GM20431 (cell line): ENCODE measurements around the gene MYO7A.

Experiments used
- in situ Hi-C: fragments of 300-500 bp; cut with MseI, MboI; formaldehyde crosslinking; loops from one replicate; pipeline ENCODE4 v1.15.0; 2020; ENCODE audit warnings: low sequenced_read_pairs; ENCODE audit not compliant: unreplicated experiment

The MYO7A gene

DNA sequence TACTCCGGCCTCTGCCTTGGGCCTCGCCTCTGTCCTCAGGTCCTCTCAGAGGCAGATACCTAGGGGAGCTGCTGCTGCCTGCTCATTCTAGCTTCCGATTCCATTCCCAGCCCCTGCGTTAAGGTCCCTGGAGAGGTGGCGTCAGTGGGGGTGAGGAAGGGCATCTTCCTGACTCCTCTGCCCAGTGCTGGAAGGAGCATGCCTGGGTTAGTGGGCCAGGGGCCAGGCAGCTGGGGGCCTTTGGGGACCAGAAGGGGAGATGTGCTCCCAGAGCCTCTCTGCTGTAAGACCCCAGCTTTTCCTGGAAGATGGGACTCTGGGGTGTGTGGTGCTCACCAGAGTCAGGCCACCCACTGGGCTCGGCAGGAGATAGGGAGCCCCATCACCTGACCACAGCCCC is 3.6 kb upstream of the MYO7A start:
- in situ Hi-C loops: no loop called here

DNA sequence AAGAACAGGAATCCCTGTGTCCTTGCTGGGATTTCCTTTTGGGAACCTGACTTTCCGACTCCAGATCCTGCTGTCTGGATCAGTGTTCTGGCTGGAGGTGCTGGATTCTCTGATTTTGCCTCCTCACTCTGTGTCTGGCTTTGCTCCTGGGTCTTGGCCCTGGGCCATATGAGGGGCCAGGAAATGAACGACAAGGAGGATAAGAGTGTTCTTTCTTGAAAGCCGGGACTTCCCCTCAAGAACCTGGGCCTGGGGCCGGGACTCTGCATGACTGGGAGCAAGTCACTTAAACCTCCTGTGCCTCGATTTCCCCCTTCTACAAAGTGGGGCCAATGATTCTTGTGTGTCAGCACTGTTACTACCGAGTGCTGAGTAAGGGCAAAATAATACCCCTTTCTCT is 2.9 kb upstream of the MYO7A start:
- in situ Hi-C loops: no loop called here

DNA sequence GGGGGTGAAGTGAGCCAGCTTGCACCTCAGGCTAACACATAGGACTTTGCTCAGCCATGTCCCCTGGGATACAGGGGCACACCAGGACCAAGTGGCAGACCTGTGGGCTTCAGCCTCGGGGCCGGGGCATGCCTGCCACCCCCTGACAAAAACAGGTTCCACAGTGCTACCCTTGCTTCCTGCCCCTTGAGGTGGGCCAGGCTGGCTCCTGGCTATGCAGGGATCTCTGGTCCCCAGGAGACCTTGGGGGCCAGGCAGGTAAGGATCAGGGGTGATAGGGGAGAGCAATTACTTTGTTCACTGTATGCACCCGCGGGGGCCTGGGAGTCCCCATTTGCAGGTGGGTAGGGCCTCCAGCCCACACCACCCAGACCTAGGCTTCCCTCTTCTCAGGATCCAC is 2.4 kb upstream of the MYO7A start:
- in situ Hi-C loops: no loop called here

DNA sequence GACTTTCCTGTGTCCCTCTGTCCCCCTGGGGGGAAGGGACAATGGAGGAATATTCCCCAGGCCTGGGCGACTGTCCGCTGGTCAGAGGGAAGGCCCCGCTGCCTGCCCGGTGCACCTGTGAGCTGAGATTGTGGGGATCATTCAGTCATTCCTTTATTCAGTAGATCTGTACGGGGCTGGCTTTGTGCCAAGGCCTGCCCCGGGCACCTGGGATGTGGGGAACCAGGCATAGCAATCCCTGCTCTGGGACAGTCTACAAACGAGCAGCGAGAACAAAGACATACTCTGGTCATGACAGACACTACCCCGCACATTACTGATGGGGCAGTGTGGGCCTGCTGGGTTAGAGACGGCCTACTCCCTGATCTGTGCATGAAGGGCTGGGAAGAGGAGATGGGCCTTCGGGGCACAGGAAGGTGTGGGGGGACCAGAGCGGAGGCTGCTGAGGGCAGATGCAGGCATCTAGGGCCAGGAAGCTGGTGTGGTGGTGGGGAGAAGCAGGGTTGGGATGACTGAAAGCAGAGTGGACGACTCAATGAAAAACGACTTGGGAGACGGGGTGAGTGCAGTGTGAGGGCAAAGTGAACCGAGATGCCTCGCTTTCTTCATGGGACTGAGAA is 1.8 kb upstream of the MYO7A start:
- in situ Hi-C loops: no loop called here

DNA sequence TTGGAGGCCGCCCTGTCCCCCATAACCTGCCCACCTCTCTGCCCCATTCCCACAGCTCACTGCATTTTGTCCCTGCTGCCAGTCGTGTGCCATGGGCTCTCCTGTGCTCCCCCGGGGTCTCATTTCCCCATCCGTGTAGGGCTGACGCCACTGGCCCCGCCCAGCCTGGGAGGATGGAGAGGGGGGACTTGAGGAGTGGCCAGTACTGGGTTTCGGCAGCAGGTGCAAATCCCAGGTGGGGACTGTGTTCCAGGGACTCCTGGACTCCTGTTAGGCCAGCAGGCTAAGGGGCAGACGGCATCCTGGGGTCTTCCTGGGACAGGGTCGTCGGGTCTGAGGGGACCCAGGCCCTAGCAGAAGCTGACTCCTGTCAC is 1.2 kb upstream of the MYO7A start:
- in situ Hi-C loops: no loop called here

DNA sequence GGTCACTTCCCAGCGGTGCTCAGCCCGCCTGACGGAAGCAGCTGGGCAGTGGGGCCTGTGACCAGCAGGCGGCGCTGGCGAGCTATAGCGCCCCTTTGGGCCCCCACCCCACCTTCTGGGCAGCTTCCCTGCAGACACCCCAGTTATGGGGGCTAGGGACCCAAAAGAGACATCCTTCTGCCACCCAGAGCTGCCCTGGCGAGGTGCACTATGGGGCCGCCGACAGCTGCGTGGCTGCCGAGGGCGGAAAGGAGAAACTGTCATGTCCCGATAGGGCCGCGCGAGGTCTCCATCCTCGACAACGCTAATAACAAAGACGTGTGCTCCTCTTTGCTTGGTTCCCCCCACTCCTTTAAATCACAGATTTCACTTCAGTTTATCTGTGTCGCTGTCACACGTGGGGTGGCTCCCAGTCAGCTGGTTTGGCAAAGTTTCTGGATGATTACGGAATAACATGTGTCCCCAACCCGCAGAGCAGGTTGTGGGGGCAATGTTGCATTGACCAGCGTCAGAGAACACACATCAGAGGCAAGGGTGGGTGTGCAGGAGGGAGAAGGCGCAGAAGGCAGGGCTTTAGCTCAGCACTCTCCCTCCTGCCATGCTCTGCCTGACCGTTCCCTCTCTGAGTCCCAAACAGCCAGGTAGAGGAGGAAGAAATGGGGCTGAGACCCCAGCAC is 673 bp upstream of the MYO7A start:
- in situ Hi-C loops: no loop called here

DNA sequence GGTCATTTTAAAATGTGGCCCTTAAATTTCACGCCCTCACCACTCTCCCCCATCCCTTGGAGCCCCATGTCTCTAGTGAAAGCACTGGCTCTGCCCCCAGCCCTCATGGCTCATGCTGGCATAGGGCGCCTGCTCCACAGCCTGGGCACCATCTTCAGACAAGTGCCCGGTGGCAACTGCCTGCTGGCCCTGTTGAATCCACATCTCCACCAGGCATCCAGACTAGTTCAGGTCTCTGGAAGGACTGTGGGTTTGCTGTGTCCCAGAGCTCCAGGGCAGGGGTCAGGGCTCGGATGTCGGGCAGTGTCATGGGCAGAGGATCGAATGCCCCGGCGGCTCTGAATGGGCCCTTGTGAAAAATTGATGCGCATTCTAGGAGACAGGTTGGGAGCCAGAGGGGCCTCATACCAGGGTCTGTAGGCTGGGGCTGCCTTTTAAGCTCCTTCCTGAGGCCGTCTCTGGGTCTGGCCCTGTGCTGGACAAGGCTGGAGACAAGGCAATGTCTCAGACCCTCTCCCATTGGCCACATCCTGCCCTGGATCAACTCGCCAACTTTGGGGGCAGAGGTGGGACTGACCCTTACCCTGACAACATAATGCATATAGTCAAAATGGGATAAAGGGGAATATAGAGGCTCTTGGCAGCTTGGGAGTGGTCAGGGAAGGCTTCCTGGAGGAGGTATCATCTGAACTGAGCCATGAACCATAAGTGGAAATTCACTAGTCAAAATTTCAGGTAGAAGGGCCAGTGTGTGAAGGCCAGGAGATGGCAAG is 1.2 kb downstream of the MYO7A start:
- in situ Hi-C loops: no loop called here

DNA sequence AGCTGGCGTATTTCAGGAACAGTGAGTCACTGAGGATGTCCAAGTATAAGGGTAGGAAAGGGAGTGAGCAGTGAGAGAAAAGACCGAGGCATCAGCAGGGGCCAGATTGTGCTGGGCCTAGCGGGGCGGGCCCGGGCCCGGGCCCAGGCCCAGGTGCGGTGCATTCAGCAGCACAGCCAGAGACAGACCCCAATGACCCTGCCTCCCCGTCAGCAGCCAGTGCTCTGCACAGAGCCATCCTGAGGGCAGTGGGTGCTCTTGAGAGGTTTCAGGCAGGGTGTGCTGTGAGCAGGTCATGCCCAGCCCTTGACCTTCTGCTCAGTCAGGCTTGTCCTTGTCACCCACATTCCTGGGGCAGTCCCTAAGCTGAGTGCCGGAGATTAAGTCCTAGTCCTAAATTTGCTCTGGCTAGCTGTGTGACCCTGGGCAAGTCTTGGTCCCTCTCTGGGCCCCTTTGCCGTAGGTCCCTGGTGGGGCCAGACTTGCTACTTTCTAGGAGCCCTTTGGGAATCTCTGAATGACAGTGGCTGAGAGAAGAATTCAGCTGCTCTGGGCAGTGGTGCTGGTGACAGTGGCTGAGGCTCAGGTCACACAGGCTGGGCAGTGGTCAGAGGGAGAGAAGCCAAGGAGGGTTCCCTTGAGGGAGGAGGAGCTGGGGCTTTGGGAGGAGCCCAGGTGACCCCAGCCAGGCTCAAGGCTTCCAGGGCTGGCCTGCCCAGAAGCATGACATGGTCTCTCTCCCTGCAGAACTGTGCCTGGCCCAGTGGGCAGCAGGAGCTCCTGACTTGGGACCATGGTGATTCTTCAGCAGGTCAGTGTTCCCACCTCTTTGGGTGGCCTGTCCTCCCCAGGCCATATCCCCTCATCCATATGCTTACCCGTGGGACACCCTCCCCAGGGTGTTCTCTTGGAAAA is 2.1 kb downstream of the MYO7A start:
- in situ Hi-C loops: no loop called here

DNA sequence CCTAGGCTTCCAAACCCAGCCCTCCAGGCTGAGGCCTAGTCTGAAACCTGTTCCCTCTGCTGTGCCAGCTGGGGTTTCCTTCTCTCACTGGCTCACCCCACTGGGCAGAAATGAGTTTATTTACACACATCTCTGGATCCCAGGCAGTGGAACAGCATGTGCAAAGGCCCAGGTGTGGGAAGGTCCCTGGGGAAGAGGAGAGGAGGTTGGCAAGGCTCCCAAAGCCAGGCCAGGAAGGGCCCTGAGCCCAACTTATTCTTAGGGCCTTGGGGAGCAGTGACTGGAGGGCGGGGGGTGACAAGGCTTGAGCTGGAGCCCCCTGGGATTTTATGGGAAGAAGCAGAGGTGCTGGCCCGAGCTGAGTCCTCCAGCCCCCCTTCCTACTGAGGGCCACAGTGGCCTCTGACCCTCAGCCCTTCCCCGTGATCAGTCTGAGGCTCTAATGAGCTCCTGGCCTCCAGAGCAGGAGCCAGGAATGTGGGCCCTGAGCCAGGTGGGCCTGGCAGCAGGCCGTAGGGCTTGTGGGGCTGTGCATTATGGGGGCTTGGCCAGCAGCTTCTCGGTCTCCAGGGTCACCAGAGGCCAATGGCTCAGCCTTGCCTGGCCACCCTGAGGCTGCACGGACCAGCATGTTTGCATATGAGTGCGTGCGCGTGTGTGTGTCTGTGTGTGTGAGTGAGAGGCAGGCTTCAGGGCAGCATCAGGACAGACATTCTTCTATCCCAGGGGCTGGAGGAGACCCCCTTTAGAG is 2.9 kb downstream of the MYO7A start:
- in situ Hi-C loops: no loop called here

DNA sequence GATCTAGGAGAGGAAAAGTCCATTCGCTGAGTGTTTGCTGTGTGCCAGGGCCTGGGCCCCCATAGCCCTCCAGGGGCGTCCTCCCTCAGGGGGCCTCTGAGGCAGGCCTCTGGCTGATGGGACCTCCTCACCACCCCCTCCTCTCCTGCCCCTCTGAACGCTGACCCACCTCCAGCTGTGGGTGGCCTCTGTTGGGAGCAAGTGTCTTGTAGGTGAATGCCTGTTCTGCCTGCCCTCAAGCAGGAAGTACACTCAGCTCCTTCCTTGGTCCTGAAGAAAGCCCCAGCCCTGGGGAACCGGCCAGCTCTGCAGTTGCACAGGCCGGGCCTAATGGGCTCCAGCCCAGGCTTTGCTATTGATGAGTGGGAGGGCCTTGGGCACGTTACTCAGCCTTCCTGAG is 3.5 kb downstream of the MYO7A start:
- in situ Hi-C loops: no loop called here

DNA sequence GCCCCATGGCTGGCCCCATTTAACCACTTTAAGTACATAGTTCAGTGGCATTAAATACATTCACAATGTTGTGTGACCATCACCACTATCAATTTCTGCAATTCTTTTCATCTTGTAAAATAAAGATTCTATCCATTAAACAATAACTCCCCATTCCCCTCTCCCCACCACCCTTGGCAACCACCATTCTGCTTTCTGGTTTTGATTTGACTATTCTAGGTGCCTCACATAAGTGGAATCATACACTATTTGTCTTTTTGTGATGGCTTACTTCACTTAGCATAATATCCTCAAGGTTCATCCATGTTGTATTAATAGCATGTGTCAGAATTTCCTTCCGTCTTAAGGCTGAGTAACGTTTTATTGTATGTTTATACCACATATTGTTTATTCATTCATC is 7.0 kb downstream of the MYO7A start:
- in situ Hi-C loops: no loop called here

DNA sequence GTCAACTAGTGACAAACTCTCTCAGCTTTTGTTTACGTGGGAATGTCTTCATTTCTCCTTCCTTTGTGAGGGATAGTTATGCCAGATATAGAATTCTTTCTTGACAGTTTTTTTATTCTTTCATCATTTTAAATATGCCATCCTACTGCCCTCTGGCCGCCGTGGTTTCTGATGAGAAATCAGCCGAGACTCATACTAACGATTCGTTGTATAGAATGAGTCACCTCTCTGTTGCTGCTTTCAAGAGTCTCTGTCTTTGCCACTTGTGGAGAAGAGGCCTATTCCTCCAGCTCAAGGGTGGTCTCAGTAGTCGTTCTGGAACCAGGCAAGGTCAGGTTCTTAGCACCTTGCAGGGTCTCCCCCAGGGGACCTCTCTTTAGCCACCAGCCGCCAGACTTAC is 8.0 kb downstream of the MYO7A start:
- in situ Hi-C loops: no loop called here

DNA sequence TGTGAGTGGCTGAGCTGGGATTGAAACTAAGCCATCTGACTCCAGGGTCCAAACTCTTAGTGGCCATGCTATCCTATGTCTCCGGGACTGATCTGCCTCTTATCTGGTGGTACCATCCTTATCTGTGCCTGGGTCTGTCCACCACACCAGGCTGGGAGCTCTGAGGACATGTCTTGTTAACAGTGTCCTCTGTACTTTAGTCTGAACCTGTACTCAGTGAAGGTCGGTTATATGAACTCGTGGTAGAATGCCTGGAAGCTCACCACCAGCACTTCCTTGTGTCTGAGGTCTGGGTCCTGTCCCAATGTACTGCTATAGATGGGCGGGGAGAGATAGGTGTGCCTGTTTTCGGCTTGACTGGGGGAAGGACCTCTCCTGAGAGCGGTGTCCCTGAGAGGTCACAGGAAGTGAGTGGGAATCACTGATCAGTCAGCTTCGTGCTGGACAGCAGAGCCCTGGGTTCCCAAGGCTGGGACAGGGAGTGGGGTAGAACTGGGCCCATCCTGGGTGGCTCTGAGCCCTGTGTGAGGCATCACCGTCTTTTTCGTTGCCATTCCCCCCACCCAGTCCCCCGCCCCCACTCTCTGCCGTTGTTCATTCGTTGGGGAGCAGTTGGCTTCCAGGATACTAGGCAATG is 8.9 kb downstream of the MYO7A start:
- in situ Hi-C loops: no loop called here

DNA sequence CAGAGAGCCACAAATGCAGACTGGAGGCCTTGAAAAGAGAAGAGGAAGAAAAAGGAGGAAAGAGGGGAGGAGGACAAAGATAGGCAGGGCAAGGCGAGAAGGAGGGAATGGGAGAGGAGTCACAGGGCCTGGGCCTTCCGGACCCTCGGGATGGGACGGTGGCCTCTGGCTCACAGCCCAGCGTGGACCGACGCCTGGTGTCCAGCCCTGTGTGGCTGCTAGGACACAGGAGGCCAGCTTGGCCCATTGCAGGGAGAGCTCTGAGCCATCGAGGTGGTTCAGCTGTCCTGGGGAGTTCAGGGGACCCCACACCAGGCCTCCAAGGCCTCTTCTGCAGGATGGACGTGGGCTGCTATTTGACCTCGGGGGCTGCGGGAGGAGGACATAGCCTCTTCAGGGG is 9.4 kb downstream of the MYO7A start:
- in situ Hi-C loops: no loop called here

DNA sequence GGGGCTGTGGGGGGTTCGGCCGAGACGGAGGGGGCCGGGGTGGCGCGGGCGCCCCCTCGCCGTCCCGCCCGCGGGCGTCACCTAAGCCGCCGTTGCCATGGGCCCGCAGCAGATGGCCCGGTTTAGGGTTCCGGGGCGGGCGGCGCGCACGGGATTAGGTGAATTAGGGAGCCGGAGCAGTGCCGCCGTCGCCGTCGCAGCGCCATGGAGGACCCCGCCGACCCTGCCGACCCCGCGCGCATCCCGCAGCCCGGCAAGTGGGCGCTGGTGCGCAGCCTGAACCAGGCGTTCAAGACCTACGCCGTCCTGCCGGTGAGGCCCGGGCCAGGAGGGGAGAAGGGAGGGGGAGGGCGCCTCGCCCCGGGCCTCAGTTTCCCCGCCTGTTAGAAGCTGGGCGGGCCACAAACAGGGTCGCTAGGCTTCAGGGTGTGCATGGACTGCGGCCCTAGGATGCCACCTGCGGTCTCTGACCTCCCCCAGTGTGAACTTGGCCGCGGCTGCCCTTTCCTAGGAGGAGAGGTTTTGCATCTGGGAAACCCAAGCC is 10.1 kb downstream of the MYO7A start:
- in situ Hi-C loops: no loop called here

DNA sequence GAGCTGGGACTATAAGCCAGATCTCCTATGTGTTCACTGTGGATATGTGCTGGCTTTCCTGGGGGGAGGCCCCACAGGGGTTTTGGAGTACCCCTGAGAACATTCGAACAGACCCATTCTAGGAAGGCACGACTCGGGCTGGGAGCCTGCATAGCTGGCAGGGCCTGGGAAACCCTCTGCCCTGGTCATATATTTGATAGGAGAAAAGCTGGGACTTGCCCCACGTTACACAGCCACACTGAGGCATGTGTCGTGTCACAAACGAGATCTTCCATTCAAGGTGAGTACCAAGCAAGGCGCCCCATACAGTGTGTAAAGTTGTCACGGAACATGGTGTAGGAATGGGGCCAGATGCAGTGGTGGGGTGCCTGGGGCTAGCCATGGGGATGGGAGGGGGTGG is 11.2 kb downstream of the MYO7A start:
- in situ Hi-C loops: no loop called here

DNA sequence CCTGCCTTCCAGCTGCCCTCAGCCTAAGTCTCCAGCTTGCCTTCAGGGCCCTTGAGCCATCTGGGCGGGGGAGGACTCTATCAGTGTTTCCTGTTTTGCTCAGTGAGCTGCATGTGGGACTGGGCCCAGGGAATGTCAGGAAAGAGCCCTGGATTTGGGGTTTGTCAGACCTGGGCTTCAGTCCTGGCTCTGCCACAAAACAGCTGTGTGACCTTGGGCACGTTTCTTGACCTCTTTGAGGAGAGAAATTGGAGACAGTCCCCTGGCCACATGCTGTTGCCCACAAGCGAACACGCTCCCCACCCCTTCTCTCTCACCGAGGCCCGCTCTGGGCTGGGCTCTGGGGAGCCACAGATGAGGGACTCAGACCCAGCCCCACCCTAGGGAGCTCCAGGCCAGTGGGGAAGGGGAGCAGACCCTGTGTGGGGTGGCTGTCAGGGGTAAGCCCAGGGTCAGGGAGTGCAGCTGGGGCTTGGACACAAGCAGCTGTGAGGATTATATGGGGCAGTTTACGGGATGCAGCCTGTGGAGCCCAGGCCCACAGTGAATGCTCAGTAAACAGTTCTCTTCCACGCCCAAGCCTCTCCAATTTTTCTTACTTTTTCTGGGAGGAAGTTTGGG is 12.3 kb downstream of the MYO7A start:
- in situ Hi-C loops: no loop called here

DNA sequence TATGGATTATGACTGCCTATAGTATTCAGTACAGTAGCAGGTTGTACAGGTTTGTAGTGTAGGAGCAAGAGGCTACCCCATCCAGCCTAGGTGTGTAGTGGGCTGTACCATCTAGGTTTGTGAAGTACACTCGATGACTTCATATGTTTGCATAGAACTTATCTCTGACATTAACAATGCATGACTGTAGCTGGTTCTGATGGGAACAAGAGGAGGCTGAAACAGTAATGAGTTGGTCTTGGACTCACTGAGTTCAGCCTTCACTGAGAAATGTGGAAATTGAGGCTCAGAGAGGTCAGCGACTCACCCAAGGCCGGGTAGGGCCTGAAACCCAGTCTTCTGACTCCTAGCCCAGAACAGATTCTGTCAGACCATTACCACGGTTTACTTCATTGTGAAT is 13.0 kb downstream of the MYO7A start:
- in situ Hi-C loops: no loop called here

DNA sequence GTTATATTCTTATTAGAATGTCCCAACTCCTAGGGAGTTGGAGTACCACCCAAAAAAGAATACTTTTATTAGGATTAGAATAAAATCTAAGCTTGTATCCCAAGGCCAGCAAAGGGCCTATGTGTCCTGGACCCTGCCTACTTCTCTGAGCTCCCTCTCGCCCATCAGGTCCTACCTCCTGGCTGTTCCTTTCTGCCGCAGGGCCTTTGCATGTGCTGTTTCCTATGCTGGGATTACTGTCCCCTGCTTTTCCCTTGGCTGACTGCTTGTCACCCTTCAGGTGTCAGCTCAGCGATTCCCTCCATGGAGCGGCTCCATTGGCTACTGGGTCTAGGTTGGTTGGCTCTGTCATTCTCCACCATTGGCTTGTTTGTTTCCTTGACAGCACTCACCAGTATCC is 13.4 kb downstream of the MYO7A start:
- in situ Hi-C loops: no loop called here
